IMR-90 (cell line): ENCODE measurements around the gene CTIF. TPM values are rescaled to one million over a fixed set of nuclear protein-coding genes. Genes with fewer than 3 reads are reported as not detected.

Source experiments
- ATAC-seq: fragments of 200-7000 bp; cut with Tn5 transposase; 2 replicates; pipeline ENCODE4 v1.9.1; 2020; ENCODE audit warnings: low read depth, mild to moderate bottlenecking, moderate library complexity
- BruUV-seq: library from RNA; stranded (reverse); fragments of 400-500 nt; replicated peaks from 2 replicates; lab custom pipeline; 2021; lab: Mats Ljungman, UMichigan
- CTCF ChIA-PET: fragments of 300-600 bp; formaldehyde crosslinking; extraction: SDS; loops from one replicate; lab custom pipeline; 2021; ENCODE audit warnings: antibody characterized with exemption; lab: Yijun Ruan, JAX
- POLR2A ChIA-PET: fragments of 300-600 bp; sonication (Branson Sonifier 250); formaldehyde crosslinking; loops from one replicate; lab custom pipeline; 2022; ENCODE audit warnings: antibody characterized with exemption; ENCODE audit not compliant: unreplicated experiment; lab: Charles Lee
- DNase-seq: peaks from one replicate; pipeline ENCODE4 v3.0.0; 2013
- H2AFZ ChIP-seq: replicated peaks from 2 replicates; pipeline ENCODE3; 2013; ENCODE audit warnings: low read length, mild to moderate bottlenecking; ENCODE audit not compliant: poor library complexity
- H2AK5ac ChIP-seq: 2 replicates; pipeline ENCODE4 v1.6.1; 2013; ENCODE audit warnings: low read depth, low read length, inconsistent platforms
- H2AK9ac ChIP-seq: replicated peaks from 2 replicates; pipeline ENCODE3; 2013; ENCODE audit warnings: mild to moderate bottlenecking, low read depth, low read length, moderate library complexity; ENCODE audit not compliant: poor library complexity
- H2BK120ac ChIP-seq: 2 replicates; pipeline ENCODE4 v1.6.1; 2013; ENCODE audit warnings: low read depth, low read length, inconsistent platforms
- H2BK15ac ChIP-seq: 3 replicates; pipeline ENCODE4 v1.6.1; 2013; ENCODE audit warnings: low read depth, low read length, inconsistent platforms
- H2BK20ac ChIP-seq: 2 replicates; pipeline ENCODE4 v1.6.1; 2013; ENCODE audit warnings: low read depth, mild to moderate bottlenecking, inconsistent platforms, low read length, moderate library complexity
- H2BK5ac ChIP-seq: 2 replicates; pipeline ENCODE4 v1.6.1; 2013; ENCODE audit warnings: mild to moderate bottlenecking, low read depth, low read length, inconsistent platforms; ENCODE audit not compliant: poor library complexity, severe bottlenecking
- H3K14ac ChIP-seq: replicated peaks from 2 replicates; pipeline ENCODE4 v1.6.1; 2013; ENCODE audit warnings: low read depth, low read length, inconsistent platforms
- H3K18ac ChIP-seq: 2 replicates; pipeline ENCODE4 v1.6.1; 2013; ENCODE audit warnings: low read depth, low read length, control low read depth
- H3K23ac ChIP-seq: 2 replicates; pipeline ENCODE4 v1.6.1; 2013; ENCODE audit warnings: low read depth, low read length, inconsistent platforms
- H3K27ac ChIP-seq: 2 replicates; pipeline ENCODE4 v1.5.1; 2013; ENCODE audit warnings: mild to moderate bottlenecking, control low read depth, low read length; ENCODE audit not compliant: insufficient read depth
- H3K27me3 ChIP-seq: 2 replicates; pipeline ENCODE4 v1.6.1; 2013; ENCODE audit warnings: low read length; ENCODE audit not compliant: control insufficient read depth, insufficient read depth
- H3K36me3 ChIP-seq: 2 replicates; pipeline ENCODE4 v1.6.1; 2013; ENCODE audit warnings: low read length, mixed read lengths; ENCODE audit not compliant: control insufficient read depth, insufficient read depth
- H3K4ac ChIP-seq: 2 replicates; pipeline ENCODE4 v1.6.1; 2013; ENCODE audit warnings: low read depth, low read length, inconsistent platforms
- H3K4me1 ChIP-seq: 2 replicates; pipeline ENCODE4 v1.6.1; 2013; ENCODE audit warnings: low read length, mixed read lengths; ENCODE audit not compliant: control insufficient read depth, insufficient read depth
- H3K4me2 ChIP-seq: 2 replicates; pipeline ENCODE4 v1.6.1; 2013; ENCODE audit warnings: low read depth, mild to moderate bottlenecking, control low read depth, low read length, moderate library complexity
- H3K4me3 ChIP-seq: 2 replicates; pipeline ENCODE4 v1.5.1; 2013; ENCODE audit warnings: low read depth, mild to moderate bottlenecking, control low read depth, low read length, moderate library complexity; ENCODE audit not compliant: insufficient read depth
- H3K56ac ChIP-seq: 2 replicates; pipeline ENCODE4 v1.6.1; 2013; ENCODE audit warnings: low read length, inconsistent platforms; ENCODE audit not compliant: insufficient read depth; ENCODE audit errors: extremely low read depth
- H3K79me1 ChIP-seq, 2 experiments: 2 replicates each; pipeline ENCODE4 v1.6.1; 2013; ENCODE audit warnings: low read length in 2 of 2, inconsistent platforms in 1 of 2, low read depth in 1 of 2
- H3K9ac ChIP-seq: 2 replicates; pipeline ENCODE4 v1.6.1; 2013; ENCODE audit warnings: low read depth, low read length, control low read depth
- H3K9me1 ChIP-seq: 2 replicates; pipeline ENCODE4 v1.6.1; 2013; ENCODE audit warnings: low read length, inconsistent platforms; ENCODE audit not compliant: insufficient read depth
- H3K9me3 ChIP-seq: 2 replicates; pipeline ENCODE4 v1.6.1; 2013; ENCODE audit warnings: low read length; ENCODE audit not compliant: control insufficient read depth, insufficient read depth
- H4K20me1 ChIP-seq: 2 replicates; pipeline ENCODE4 v1.6.1; 2013; ENCODE audit warnings: low read length, inconsistent platforms; ENCODE audit not compliant: insufficient read depth
- H4K5ac ChIP-seq: 2 replicates; pipeline ENCODE4 v1.6.1; 2013; ENCODE audit warnings: mild to moderate bottlenecking, low read depth, low read length, control low read depth
- H4K8ac ChIP-seq, 2 experiments: 2 replicates each; pipeline ENCODE4 v1.6.1; 2013; ENCODE audit warnings: low read depth in 2 of 2, low read length in 2 of 2, control low read depth in 1 of 2, inconsistent platforms in 1 of 2
- H4K91ac ChIP-seq: 2 replicates; pipeline ENCODE4 v1.6.1; 2013; ENCODE audit warnings: low read depth, low read length, inconsistent platforms; ENCODE audit not compliant: insufficient read depth
- BHLHE40 ChIP-seq: fragments of 150-350 bp; IDR thresholded peaks from 2 replicates; pipeline ENCODE4 v1.6.1; 2016; ENCODE audit warnings: mild to moderate bottlenecking, low read depth, low read length
- CEBPB ChIP-seq: IDR thresholded peaks from 2 replicates; pipeline ENCODE4 v1.6.1; 2012; ENCODE audit warnings: low read depth, low read length, improper control_type of control experiment
- CHD1 ChIP-seq: IDR thresholded peaks from 2 replicates; pipeline ENCODE4 v1.6.1; 2012; ENCODE audit warnings: low read depth, low read length, improper control_type of control experiment
- CTCF ChIP-seq: conservative IDR thresholded peaks from 2 replicates; pipeline ENCODE4 v1.5.1; 2012; ENCODE audit warnings: mild to moderate bottlenecking, low read depth, low read length, improper control_type of control experiment
- ELK1 ChIP-seq: fragments of 150-350 bp; IDR thresholded peaks from 2 replicates; pipeline ENCODE4 v1.6.1; 2016; ENCODE audit warnings: low read depth, mild to moderate bottlenecking, low read length, moderate library complexity, borderline replicate concordance
- FOS ChIP-seq: fragments of 150-350 bp; IDR thresholded peaks from 2 replicates; pipeline ENCODE4 v1.6.1; 2016; ENCODE audit warnings: low read depth, low read length
- MAFK ChIP-seq: IDR thresholded peaks from 2 replicates; pipeline ENCODE4 v1.6.1; 2012; ENCODE audit warnings: low read depth, low read length, improper control_type of control experiment
- MAZ ChIP-seq: IDR thresholded peaks from 2 replicates; pipeline ENCODE4 v1.6.1; 2012; ENCODE audit warnings: low read depth, mild to moderate bottlenecking, low read length, improper control_type of control experiment, moderate library complexity, borderline replicate concordance
- POLR2A ChIP-seq: IDR thresholded peaks from 2 replicates; pipeline ENCODE4 v1.6.1; 2012; ENCODE audit warnings: mild to moderate bottlenecking, low read depth, low read length
- RAD21 ChIP-seq: IDR thresholded peaks from 2 replicates; pipeline ENCODE4 v1.6.1; 2012; ENCODE audit warnings: low read length, improper control_type of control experiment
- RCOR1 ChIP-seq: IDR thresholded peaks from 2 replicates; pipeline ENCODE4 v1.6.1; 2012; ENCODE audit warnings: mild to moderate bottlenecking, low read length, improper control_type of control experiment; ENCODE audit not compliant: insufficient replicate concordance
- RFX5 ChIP-seq: IDR thresholded peaks from 2 replicates; pipeline ENCODE4 v1.8.0; 2012; ENCODE audit warnings: low read depth, mild to moderate bottlenecking, low read length, moderate library complexity
- USF2 ChIP-seq: fragments of 150-350 bp; IDR thresholded peaks from 2 replicates; pipeline ENCODE4 v1.6.1; 2017; ENCODE audit warnings: mild to moderate bottlenecking, antibody characterized with exemption, low read length, low read depth
- WGBS, 2 experiments: methylation state at CpG; one replicate each; pipeline versions ENCODE4 v1.1.5 to v1.1.7; 2013; ENCODE audit warnings: missing lambda C conversion rate in 2 of 2; ENCODE audit not compliant: insufficient read length in 1 of 2; ENCODE audit errors: extremely low coverage in 2 of 2; 5-methylcytosine and 5-hydroxymethylcytosine counted together
- dilution Hi-C: fragments of 300-500 bp; cut with HindIII; formaldehyde crosslinking; loops from one replicate; pipeline ENCODE4 v1.14.3; 2018; ENCODE audit warnings: low sequenced_read_pairs; ENCODE audit not compliant: unreplicated experiment
- in situ Hi-C: fragments of 300-500 bp; cut with MboI; formaldehyde crosslinking; loops from 3 replicates; pipeline ENCODE4 v1.14.3; 2019; ENCODE audit warnings: low sequenced_read_pairs, inconsistent platforms, mixed read lengths
- intact Hi-C: fragments of 100-400 bp; cut with micrococcal nuclease; formaldehyde crosslinking; loops from 2 replicates; pipeline ENCODE4 v1.10.0; 2022
- polyA plus RNA-seq, 3 experiments: library from polyadenylated mRNA; depleted of rRNA; stranded (reverse); fragments of >200 nt; gene quantifications; 2 replicates each; pipeline ENCODE4 v1.2.3, GENCODE V29; 2012; ENCODE audit warnings: low replicate concordance in 1 of 3
- total RNA-seq: library from RNA; depleted of rRNA; stranded (reverse); fragments of >200 nt; gene quantifications from 2 replicates; pipeline ENCODE4 v1.2.3, GENCODE V29; 2012

CTIF gene
- total and polyA plus RNA-seq, 2 of the 4 experiments (the other 2 are of a cell fraction) = 25.1 to 57.0 TPM

GRCh38 chr18:48635806-48636205 lies 97.0 kb downstream of the CTIF start:
- Histone ChIP-seq H4K8ac (no peak overlapping the region), H3K56ac (no peak overlapping the region), H3K9me3 (no peaks in the 10 kb centered on the region), H2BK20ac (no peak overlapping the region), H2AFZ (no peak overlapping the region), H3K4me2 (no peak overlapping the region), H2AK5ac (no peak overlapping the region), H3K4me3 (no peak overlapping the region), H2AK9ac (no peak overlapping the region), H3K27ac (no peak overlapping the region), H3K9ac (no peak overlapping the region), H2BK120ac (no peak overlapping the region), H3K36me3 (peaks cover 30% of the 10 kb centered on the region), H3K9me1 (peaks cover 50% of the 10 kb centered on the region), H3K4ac (no peak overlapping the region), H3K27me3 (no peaks in the 10 kb centered on the region), H4K91ac (no peak overlapping the region), H4K20me1 (peaks cover 19% of the 10 kb centered on the region; the same call in 1 of the 2 replicates), H3K4me1 (peaks cover 14% of the 10 kb centered on the region), H3K14ac (no peak overlapping the region), H2BK15ac (no peak overlapping the region), H3K79me1 (peaks cover 55 to 98% of the 10 kb centered on the region in 2 experiments), H3K23ac (no peak overlapping the region), H3K18ac (no peak overlapping the region), H4K5ac (no peak overlapping the region), H2BK5ac (no peak overlapping the region)
- ChIA-PET POLR2A (no interaction called here), CTCF (no interaction called here)
- intact Hi-C loops = no loop called here
- dilution Hi-C loops = no loop called here
- BruUV-seq = no TSS peak
- DNase-seq = no peak
- ATAC-seq = no peak
- TF ChIP-seq RFX5 = no peak
- TF ChIP-seq RAD21 = no peak
- TF ChIP-seq MAFK = no peak
- no peak for TF ChIP-seq CEBPB
- TF ChIP-seq ELK1 = no peak
- TF ChIP-seq BHLHE40 = no peak
- no peak for TF ChIP-seq POLR2A
- no peak for TF ChIP-seq MAZ
- TF ChIP-seq USF2 = no peak
- TF ChIP-seq RCOR1 = no peak
- TF ChIP-seq CHD1 = no peak
- TF ChIP-seq CTCF = no peak
- no peak for TF ChIP-seq FOS
- no CpG with 5 or more reads among the region's 2 CpGs for WGBS, 2 experiments
- in situ Hi-C loops = loop anchor here (25.0 kb wide), 1 partner anchor 1651 kb away; the partner anchor contains the start of genes CXXC1 and MBD1
